ENCODE measurements around the gene SMNDC1. TPM values are rescaled to one million over a fixed set of nuclear protein-coding genes. Genes with fewer than 3 reads are reported as not detected.
"Not testable (repeated sequence)": the region's sequence is repeated elsewhere in the genome, so short reads cannot be mapped to it uniquely, and the experiment has no call there.

SMNDC1 gene
- total RNA-seq, 1 donor from 2014 or later = 12.3 TPM

- no peak for DNase-seq (ENCODE audit: extremely low spot score in 2 of 2)
- Histone ChIP-seq H3K9me3 (peaks cover 5% of the 10 kb centered on the region), H3K27ac (no peak overlapping the region), H3K36me3 (no peaks in the 10 kb centered on the region), H3K4me1 (peaks cover 17% of the 10 kb centered on the region), H3K27me3 (no peaks in the 10 kb centered on the region), H3K4me3 (no peak overlapping the region)
- TF ChIP-seq POLR2AphosphoS5 (IDR thresholded peaks at IDR 0.05; ENCODE audit: insufficient read depth in 1 of 2, low read depth in 1 of 2) (no peak), POLR2A (IDR thresholded peaks at IDR 0.05) (no peak)
- TF ChIP-seq, protein P1, sequence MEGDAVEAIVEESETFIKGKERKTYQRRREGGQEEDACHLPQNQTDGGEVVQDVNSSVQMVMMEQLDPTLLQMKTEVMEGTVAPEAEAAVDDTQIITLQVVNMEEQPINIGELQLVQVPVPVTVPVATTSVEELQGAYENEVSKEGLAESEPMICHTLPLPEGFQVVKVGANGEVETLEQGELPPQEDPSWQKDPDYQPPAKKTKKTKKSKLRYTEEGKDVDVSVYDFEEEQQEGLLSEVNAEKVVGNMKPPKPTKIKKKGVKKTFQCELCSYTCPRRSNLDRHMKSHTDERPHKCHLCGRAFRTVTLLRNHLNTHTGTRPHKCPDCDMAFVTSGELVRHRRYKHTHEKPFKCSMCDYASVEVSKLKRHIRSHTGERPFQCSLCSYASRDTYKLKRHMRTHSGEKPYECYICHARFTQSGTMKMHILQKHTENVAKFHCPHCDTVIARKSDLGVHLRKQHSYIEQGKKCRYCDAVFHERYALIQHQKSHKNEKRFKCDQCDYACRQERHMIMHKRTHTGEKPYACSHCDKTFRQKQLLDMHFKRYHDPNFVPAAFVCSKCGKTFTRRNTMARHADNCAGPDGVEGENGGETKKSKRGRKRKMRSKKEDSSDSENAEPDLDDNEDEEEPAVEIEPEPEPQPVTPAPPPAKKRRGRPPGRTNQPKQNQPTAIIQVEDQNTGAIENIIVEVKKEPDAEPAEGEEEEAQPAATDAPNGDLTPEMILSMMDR (IDR thresholded peaks at IDR 0.05) = no peak
- intact Hi-C loops (cut with DNase I) = no loop called here
These were observed 29.4 kb upstream of the SMNDC1 start for GRCh38 chr10:110334061-110334656.

DNA sequence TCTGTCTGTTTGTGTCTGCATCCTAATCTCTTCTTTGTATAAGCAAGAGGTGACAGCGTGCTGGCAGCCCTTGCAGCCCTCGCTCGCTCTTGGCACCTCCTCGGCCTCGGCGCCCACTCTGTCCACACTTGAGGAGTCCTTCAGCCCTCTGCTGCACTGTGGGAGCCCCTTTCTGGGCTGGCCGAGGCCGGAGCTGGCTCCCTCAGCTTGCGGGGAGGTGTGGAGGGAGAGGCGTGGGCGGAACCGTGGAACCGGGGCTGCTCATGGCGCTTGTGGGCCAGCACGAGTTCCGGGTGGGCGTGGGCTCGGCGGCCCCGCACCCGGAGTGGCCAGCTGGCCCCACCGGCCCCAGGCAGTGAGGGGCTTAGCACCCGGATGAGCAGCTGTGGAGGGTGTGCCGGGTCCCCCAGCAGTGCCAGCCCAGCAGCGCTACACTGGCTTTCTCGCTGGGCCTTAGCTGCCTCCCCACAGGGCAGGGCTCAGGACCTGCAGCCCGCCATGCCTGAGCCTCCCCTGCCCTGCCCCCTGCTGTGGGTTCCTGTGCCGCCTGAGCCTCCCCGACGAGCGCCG is 26.6 kb upstream of the SMNDC1 start:
- H3K27me3 ChIP-seq; H3K9me3 ChIP-seq; H3K36me3 ChIP-seq; H3K27ac ChIP-seq; DNase-seq (ENCODE audit: extremely low spot score in 2 of 2); H3K4me3 ChIP-seq; intact Hi-C loops (cut with DNase I); H3K4me1 ChIP-seq: not testable (repeated sequence)

DNA sequence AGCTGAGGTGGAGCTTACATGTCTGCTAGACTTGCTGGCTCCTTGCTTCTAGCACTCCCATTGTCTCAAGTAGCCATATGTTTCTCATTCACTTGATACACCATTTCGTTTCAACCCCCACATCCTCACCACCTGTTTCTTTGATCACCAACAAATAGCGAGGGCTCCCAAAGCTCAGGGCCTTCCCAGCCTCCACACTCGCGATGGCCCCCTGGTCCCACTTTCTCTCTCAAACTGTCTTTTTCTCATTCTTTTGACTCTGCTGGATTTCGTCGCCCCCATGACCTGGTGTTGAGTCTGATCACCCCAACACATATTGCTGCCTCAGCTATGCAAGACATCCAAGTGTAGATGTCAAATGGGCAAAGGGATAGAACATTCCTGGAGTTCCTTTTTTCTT is 26.0 kb upstream of the SMNDC1 start:
- Histone ChIP-seq H3K27me3 (no peaks in the 10 kb centered on the region), H3K4me3 (no peak overlapping the region), H3K4me1 (peaks cover 3% of the 10 kb centered on the region), H3K27ac (no peak overlapping the region), H3K36me3 (no peaks in the 10 kb centered on the region), H3K9me3 (peaks cover 5% of the 10 kb centered on the region)
- intact Hi-C loops (cut with DNase I) = no loop called here
- TF ChIP-seq POLR2AphosphoS5 (IDR thresholded peaks at IDR 0.05; ENCODE audit: insufficient read depth in 1 of 2, low read depth in 1 of 2) = no peak
- no peak for TF ChIP-seq POLR2A (IDR thresholded peaks at IDR 0.05)
- TF ChIP-seq, protein P1 (IDR thresholded peaks at IDR 0.05) = no peak
- DNase-seq (ENCODE audit: extremely low spot score in 2 of 2) = no peak

DNA sequence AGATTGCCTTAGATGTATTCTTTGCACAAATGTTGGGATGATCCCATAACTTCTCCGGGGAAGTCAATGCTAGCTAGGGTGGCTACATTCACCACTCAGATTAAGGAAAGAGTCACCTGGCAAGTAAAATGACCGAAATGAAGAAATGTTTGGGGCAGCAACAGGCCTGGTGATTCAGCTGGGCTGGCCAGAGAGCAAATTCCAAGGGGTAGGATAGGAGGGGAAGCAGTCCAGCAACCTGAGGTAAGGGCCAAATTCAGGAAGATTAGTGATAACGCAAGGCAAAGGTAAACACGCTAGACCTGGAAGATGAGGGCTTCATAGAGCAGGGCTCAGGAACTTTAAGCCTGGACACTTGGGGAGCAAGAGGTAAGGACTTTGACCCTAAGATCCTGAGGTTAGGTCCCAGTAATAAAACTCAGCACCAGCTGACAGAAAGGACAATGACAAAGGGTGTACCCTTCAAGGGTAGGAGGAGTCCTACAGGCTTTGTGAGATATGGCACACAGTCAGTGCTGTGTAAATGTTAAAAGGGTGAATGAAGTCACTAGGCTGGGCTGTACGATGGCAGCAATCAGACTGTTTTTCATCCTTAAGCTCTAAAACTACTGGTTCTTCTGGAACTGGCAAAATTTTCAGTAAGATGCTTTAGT is 22.7 kb upstream of the SMNDC1 start:
- Histone ChIP-seq H3K4me1 (no peaks in the 10 kb centered on the region), H3K4me3 (no peak overlapping the region), H3K36me3 (no peaks in the 10 kb centered on the region), H3K27me3 (no peaks in the 10 kb centered on the region), H3K27ac (no peak overlapping the region), H3K9me3 (peaks cover 5% of the 10 kb centered on the region)
- intact Hi-C loops (cut with DNase I) = no loop called here
- TF ChIP-seq POLR2AphosphoS5 (IDR thresholded peaks at IDR 0.05; ENCODE audit: insufficient read depth in 1 of 2, low read depth in 1 of 2) (no peak), POLR2A (IDR thresholded peaks at IDR 0.05) (no peak)
- TF ChIP-seq, protein P1 (IDR thresholded peaks at IDR 0.05) = no peak
- no peak for DNase-seq (ENCODE audit: extremely low spot score in 2 of 2)

GRCh38 chr10:110326351-110327032 is 21.8 kb upstream of the SMNDC1 start:
- H3K27me3 ChIP-seq = no peaks in the 10 kb centered on the region
- no peak overlapping the region for H3K27ac ChIP-seq
- no peaks in the 10 kb centered on the region for H3K4me1 ChIP-seq
- no peaks in the 10 kb centered on the region for H3K36me3 ChIP-seq
- intact Hi-C loops (cut with DNase I) = no loop called here
- no peak overlapping the region for H3K4me3 ChIP-seq
- DNase-seq (ENCODE audit: extremely low spot score in 2 of 2) = no peak
- H3K9me3 ChIP-seq = peaks cover 5% of the 10 kb centered on the region
- TF ChIP-seq, protein P1 (IDR thresholded peaks at IDR 0.05) = no peak
- no peak for TF ChIP-seq POLR2A (IDR thresholded peaks at IDR 0.05)
- no peak for TF ChIP-seq POLR2AphosphoS5 (IDR thresholded peaks at IDR 0.05; ENCODE audit: insufficient read depth in 1 of 2, low read depth in 1 of 2)
